SHP77 treated with DMSO at 0.1 percent for 48 hours (cell line): ENCODE measurements around the gene MDN1.

Experiments
- DNase-seq: peaks from one replicate; lab custom pipeline; 2025; lab: John Stamatoyannopoulos, UW

The MDN1 gene

DNA sequence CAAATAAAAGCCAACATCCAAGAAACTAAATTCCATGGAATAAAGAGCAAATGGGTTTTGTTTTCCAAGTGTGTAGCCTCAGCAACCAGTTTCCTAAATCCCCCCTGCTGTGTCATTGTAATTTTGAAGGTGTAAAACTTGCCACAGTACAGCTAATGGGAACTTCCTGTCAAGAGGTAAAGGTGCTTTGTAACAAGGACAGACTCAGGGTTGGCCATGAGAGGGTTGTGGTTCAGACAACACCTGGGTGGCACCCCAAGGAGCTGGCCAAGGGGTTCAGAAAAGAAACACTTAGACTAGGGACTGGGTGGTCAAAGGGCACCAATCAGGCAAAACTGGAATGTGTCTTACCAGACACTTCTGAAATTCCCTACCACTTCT, 128.7 kb downstream of the MDN1 start:
- DNase-seq: no peak

DNA sequence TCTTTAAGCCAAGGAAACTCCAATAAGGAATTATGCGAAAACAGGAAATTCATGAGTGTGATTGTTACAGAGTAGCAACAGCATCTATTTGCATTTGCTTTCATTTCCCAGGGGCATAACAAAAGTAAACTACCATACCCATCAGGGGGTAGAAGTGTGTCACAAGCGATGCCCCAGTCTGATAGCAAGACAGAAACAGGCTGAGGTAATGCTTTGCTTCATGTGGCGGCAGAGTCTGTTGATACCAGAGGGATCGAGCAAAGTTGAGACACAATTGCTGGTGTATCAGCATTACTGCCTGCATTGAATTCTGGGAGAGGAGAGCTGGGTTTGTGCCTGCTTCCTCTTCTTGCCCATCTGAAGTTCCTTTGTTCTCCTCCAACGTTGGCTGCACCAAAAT, 129.9 kb downstream of the MDN1 start:
- DNase-seq: no peak

DNA sequence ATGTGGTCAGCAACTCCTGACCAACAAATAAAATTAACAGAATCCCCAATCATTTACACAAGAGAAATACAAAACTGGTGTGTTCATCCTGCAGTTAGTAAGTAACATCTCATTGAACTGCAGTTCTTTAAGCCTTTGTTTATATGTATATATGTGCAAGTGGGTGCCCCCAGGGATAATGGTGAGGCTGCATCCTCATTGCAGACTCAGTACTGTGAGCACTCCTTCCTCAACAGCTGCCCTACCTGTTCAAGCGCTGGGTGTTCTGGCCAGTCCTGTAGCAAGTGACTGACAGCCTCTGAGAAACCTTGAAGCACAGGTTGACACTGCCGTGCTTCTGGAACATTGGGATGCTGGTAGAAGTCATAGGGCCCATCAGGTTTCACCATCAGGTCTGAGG, 131.3 kb downstream of the MDN1 start:
- DNase-seq: no peak

DNA sequence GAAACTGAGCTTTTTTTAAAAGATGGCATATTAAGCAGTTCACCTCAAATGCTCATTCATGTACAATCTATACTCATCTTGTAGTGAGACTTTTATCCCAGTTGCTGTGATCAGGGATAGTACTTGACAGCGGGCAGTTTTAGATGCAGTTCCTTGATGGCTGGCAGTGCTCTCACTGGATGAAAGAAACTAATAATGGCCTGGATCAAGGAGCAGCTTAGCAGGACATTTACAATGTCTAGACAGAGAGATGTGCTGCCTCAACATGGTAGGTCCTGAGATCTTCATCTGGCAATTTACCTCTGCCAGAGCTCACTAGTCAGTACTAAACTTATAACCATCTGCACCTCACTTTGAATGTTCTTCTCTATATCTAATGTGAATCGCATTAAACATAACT, 134.3 kb downstream of the MDN1 start:
- DNase-seq: no peak

GRCh38 chr6:89682991-89683390, 136.6 kb downstream of the MDN1 start:
- no peak for DNase-seq

DNA sequence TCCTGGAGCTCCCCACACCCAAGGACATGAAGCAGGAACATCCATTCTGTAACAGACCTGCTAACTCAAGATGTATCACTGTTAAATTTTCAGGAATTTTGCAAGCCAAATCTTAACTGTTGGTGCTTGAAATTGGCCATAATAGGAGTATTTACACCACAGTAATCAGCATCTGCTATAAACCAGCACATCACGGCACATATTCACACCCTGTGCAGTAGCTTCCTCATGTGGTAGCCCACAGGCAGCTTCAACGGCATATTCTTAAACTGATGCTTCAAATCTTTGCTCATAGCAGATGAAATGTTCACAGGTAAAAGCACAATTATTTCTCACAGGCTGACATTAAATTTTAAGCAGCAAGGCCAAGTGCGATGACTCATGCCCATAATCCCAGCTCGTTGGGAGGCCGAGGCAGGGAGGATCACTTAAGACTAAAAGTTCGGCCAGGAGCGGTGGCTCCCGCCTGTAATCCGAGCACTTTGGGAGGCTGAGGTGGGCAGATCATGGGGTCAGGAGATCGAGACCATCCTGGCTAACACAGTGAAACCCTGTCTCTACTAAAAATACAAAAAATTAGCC, 137.5 kb downstream of the MDN1 start:
- no peak for DNase-seq

GRCh38 chr6:89680551-89680950, 139.0 kb downstream of the MDN1 start:
- DNase-seq: no peak

- no peak for DNase-seq
Measured at GRCh38 chr6:89680150-89680549, 139.4 kb downstream of the MDN1 start.

- no peak for DNase-seq
Measured at GRCh38 chr6:89679215-89680120, 140.1 kb downstream of the MDN1 start.

GRCh38 chr6:89678531-89678930, 141.1 kb downstream of the MDN1 start:
- DNase-seq: no peak

GRCh38 chr6:89675949-89676748, 143.4 kb downstream of the MDN1 start:
- DNase-seq: no peak

DNA sequence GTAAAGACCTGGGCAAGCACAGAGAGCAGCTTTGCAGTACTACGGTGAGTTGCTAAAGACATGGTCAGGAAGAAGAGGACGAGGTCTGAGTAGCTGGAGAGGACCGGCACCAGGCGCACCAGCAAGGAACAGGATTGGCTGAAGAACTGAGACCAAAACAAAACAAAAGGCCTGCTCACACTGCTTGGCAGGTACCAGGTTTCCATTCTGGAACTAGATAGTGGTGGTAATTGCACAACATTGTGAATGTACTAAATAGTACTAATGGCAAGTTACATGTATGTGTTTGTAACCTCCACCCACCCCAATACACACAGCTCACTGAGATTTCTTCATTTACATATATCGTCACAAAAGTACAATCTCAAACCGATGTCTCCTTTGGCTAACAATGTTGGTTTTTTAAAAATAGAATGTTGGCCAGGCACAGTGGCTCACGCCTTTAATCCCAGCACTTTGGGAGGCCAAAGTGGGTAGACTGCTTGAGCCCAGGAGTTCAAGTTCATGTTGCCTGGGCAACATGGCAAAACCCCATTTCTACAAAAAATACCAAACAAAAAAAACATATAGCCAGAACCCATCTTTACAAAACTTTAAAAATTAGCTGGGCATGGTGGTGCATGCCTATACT, 148.5 kb downstream of the MDN1 start:
- no peak for DNase-seq

- DNase-seq: no peak
Measured at GRCh38 chr6:89669002-89669401, 150.6 kb downstream of the MDN1 start.

GRCh38 chr6:89667872-89668556, 151.6 kb downstream of the MDN1 start:
- DNase-seq: no peak

- no peak for DNase-seq
Measured at GRCh38 chr6:89662659-89663223, 156.9 kb downstream of the MDN1 start.

- no peak for DNase-seq
Measured at GRCh38 chr6:89661559-89661958, 158.0 kb downstream of the MDN1 start.

DNA sequence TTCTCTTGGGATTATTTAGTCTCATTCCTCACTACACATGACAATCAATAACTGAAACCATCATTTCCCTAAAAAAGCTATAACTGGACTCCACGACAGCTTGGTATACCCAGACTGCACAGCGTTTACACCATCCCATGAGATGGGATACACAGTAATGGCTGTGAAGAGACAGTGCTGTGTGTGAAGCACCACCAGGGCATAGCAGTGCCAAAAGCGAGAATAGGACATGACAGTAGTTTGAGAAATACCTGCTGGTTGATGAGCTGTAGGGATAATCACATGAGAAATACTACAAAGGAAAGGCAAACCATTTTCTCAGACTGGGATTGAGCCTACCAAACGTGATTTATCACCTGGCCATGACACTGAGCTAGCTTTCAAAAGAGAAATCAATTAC, 158.6 kb downstream of the MDN1 start:
- no peak for DNase-seq

GRCh38 chr6:89657445-89658158, 162.0 kb downstream of the MDN1 start:
- no peak for DNase-seq

DNA sequence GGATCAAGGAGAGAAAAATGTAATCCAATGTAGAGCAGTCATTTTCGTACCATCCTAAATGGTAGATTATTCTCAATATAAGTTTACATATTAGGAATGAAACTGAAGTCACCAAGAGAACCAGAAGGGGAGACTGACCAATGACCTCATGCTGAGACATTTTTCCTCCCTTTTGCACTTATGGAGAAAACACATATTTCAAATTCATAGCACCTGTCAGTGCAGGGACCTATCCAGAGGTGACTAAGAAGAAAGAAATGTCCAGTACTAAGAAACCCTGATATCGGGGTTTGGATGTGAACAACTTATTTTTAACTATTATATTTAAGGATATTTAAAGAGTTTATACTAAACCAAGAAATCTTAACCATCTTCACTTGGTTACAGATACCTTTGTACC, 164.5 kb downstream of the MDN1 start:
- DNase-seq: no peak

DNA sequence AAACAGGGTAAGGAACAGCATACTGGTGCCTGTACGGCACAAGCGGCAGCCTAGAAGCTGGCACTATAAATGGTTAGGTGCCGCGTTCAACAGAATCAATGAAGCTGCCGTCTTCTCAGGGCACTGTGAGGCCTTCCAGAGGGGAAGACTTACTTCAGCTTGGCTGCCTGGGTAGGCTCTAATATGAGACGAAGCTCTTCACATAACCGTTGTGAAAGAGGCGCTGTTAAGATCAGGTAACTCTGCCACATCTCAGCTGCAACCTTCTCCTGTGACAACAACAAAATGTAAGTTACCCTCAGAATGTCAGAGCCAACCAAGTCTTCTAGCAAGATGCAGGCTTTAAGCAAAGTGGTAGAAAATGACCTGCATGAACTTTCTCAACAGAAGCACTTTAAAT, 169.0 kb downstream of the MDN1 start:
- DNase-seq: no peak

DNA sequence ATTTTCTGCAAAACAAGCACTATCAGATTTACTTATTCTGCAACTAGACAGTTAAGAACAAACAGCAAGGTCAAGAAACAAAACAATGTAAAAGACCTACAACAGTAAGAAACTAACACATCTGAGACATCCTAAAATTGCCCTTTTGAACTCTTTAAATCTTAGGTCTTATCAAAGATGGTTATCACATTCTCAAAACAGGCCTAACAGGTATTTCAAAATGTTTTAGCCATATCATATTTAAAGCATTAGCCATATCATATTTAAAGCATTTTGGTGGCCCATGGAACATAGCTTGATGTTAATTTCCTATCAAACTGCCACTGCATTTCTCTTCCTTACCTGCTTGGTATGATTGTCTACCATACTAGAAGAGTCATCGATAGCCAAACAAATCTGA, 169.9 kb downstream of the MDN1 start:
- no peak for DNase-seq
